ENCODE data around the gene CDK1.

Gene CDK1

DNA sequence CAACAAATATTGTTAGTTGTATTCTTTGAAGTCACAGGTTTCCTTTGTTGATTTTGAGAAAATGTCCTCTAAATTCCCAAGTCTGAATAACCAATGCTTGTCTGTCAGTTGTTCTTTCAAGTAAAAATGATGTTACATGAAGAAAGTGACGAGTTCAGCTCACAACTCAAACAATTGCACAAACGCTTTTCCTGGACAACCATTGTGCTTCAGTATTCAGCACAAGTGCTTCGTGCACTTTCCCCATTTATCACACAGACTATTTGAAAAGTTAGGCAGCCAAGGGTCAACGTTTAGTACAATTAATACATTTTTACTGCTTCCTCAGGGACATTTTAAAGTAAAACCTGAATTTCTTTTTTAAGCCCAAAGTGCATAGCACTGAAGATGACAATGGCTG, 44.5 kb downstream of the CDK1 start:
- H3K36me3 ChIP-seq (ENCODE audit: low read length) = no peaks in the 10 kb centered on the region
- TF ChIP-seq, protein P1, sequence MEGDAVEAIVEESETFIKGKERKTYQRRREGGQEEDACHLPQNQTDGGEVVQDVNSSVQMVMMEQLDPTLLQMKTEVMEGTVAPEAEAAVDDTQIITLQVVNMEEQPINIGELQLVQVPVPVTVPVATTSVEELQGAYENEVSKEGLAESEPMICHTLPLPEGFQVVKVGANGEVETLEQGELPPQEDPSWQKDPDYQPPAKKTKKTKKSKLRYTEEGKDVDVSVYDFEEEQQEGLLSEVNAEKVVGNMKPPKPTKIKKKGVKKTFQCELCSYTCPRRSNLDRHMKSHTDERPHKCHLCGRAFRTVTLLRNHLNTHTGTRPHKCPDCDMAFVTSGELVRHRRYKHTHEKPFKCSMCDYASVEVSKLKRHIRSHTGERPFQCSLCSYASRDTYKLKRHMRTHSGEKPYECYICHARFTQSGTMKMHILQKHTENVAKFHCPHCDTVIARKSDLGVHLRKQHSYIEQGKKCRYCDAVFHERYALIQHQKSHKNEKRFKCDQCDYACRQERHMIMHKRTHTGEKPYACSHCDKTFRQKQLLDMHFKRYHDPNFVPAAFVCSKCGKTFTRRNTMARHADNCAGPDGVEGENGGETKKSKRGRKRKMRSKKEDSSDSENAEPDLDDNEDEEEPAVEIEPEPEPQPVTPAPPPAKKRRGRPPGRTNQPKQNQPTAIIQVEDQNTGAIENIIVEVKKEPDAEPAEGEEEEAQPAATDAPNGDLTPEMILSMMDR (IDR thresholded peaks at IDR 0.05; ENCODE audit: insufficient read depth, low read length, poor library complexity, severe bottlenecking) = no peak
- H3K9me3 ChIP-seq (ENCODE audit: insufficient read depth, low read length) = no peaks in the 10 kb centered on the region
- H3F3A ChIP-seq (ENCODE audit: insufficient read depth) = no peaks in the 10 kb centered on the region
- H3K9me2 ChIP-seq (replicated peaks; ENCODE audit: insufficient read depth, low read length) = no peaks in the 10 kb centered on the region
- H3K4me3 ChIP-seq (ENCODE audit: insufficient read depth, low read length, poor library complexity, severe bottlenecking) = no peak overlapping the region
- no peak overlapping the region for H3K27ac ChIP-seq (ENCODE audit: low read depth, low read length)
- H3K4me2 ChIP-seq (ENCODE audit: low read depth, low read length, poor library complexity, severe bottlenecking) = no peak overlapping the region
- H4K20me1 ChIP-seq (ENCODE audit: low read depth, low read length) = no peaks in the 10 kb centered on the region
- H3K27me3 ChIP-seq (ENCODE audit: low read length) = no peaks in the 10 kb centered on the region
- H3K79me2 ChIP-seq (ENCODE audit: insufficient read depth, low read length) = no peaks in the 10 kb centered on the region
- no peak overlapping the region for H2AFZ ChIP-seq (ENCODE audit: low read depth, low read length, severe bottlenecking)
- H3K9ac ChIP-seq (ENCODE audit: low read length) = no peak overlapping the region

DNA sequence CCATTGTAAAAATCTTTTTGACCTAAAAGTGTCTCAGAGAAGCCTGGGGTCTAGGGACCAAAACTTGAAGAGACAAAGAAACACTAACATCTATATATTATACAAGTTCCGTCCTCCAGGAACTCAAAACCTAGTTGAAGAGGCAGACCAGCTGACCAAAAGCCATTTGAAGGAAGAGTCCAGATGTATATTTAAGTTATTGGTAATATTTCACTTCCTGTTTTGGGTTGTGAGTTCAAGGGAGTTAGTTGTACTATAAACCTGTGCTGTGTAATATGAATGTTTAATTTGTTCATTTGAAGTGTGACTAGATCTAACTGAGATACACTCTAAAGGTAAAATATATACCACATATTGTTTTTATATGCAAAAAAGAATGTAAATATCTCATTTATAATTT, 45.0 kb downstream of the CDK1 start:
- Histone ChIP-seq H3K9ac (ENCODE audit: low read length) (no peak overlapping the region), H3K9me3 (ENCODE audit: insufficient read depth, low read length) (no peaks in the 10 kb centered on the region), H3K27ac (ENCODE audit: low read depth, low read length) (no peak overlapping the region), H3K36me3 (ENCODE audit: low read length) (no peaks in the 10 kb centered on the region), H3K4me3 (ENCODE audit: insufficient read depth, low read length, poor library complexity, severe bottlenecking) (no peak overlapping the region), H3K4me2 (ENCODE audit: low read depth, low read length, poor library complexity, severe bottlenecking) (no peak overlapping the region), H3K79me2 (ENCODE audit: insufficient read depth, low read length) (no peaks in the 10 kb centered on the region), H3K9me2 (replicated peaks; ENCODE audit: insufficient read depth, low read length) (no peaks in the 10 kb centered on the region), H2AFZ (ENCODE audit: low read depth, low read length, severe bottlenecking) (no peak overlapping the region), H3F3A (ENCODE audit: insufficient read depth) (no peaks in the 10 kb centered on the region), H4K20me1 (ENCODE audit: low read depth, low read length) (no peaks in the 10 kb centered on the region), H3K27me3 (ENCODE audit: low read length) (no peaks in the 10 kb centered on the region)
- TF ChIP-seq, protein P1 (IDR thresholded peaks at IDR 0.05; ENCODE audit: insufficient read depth, low read length, poor library complexity, severe bottlenecking) = no peak
- TF ChIP-seq EZH2phosphoT487 (conservative IDR thresholded peaks at IDR 0.05; ENCODE audit: low read length) = no peak

- no peaks in the 10 kb centered on the region for H3K9me2 ChIP-seq (replicated peaks; ENCODE audit: insufficient read depth, low read length)
- no peaks in the 10 kb centered on the region for H3K27me3 ChIP-seq (ENCODE audit: low read length)
- H3K4me3 ChIP-seq (ENCODE audit: insufficient read depth, low read length, poor library complexity, severe bottlenecking) = no peak overlapping the region
- no peaks in the 10 kb centered on the region for H3F3A ChIP-seq (ENCODE audit: insufficient read depth)
- H3K36me3 ChIP-seq (ENCODE audit: low read length) = no peaks in the 10 kb centered on the region
- no peaks in the 10 kb centered on the region for H4K20me1 ChIP-seq (ENCODE audit: low read depth, low read length)
- no peaks in the 10 kb centered on the region for H3K79me2 ChIP-seq (ENCODE audit: insufficient read depth, low read length)
- H2AFZ ChIP-seq (ENCODE audit: low read depth, low read length, severe bottlenecking) = no peak overlapping the region
- no peak overlapping the region for H3K4me2 ChIP-seq (ENCODE audit: low read depth, low read length, poor library complexity, severe bottlenecking)
- H3K9ac ChIP-seq (ENCODE audit: low read length) = no peak overlapping the region
- no peaks in the 10 kb centered on the region for H3K9me3 ChIP-seq (ENCODE audit: insufficient read depth, low read length)
- TF ChIP-seq EZH2phosphoT487 (conservative IDR thresholded peaks at IDR 0.05; ENCODE audit: low read length) = no peak
- TF ChIP-seq, protein P1 (IDR thresholded peaks at IDR 0.05; ENCODE audit: insufficient read depth, low read length, poor library complexity, severe bottlenecking) = no peak
- H3K27ac ChIP-seq (ENCODE audit: low read depth, low read length) = no peak overlapping the region
These were observed 47.2 kb downstream of the CDK1 start for GRCh38 chr10:60825520-60825919.

All from SU-DHL-6 (cell line).